PC-9 (cell line): ENCODE data around the gene CCDC33. TPM values are rescaled to one million over a fixed set of nuclear protein-coding genes. Genes with fewer than 3 reads are reported as not detected.

Source experiments
- BruUV-seq: library from RNA; stranded (reverse); fragments of 400-500 nt; replicated peaks from 2 replicates; lab custom pipeline; 2021; lab: Mats Ljungman, UMichigan
- CTCF ChIA-PET: fragments of 300-600 bp; sonication (Branson Sonifier 250); formaldehyde crosslinking; loops from one replicate; lab custom pipeline; 2022; ENCODE audit warnings: antibody characterized with exemption; lab: Charles Lee
- POLR2A ChIA-PET: fragments of 300-600 bp; sonication (Branson Sonifier 250); formaldehyde crosslinking; loops from one replicate; lab custom pipeline; 2022; ENCODE audit warnings: antibody characterized with exemption; ENCODE audit not compliant: unreplicated experiment; lab: Charles Lee
- DNase-seq, 2 experiments: peaks; one replicate each; pipeline versions ENCODE4 v3.0.0 to v3.0.0-alpha.2; 2015 to 2022; ENCODE audit warnings: mixed read lengths in 1 of 2
- H2AFZ ChIP-seq: fragments of 200-600 bp; sonication (generic); 2 replicates; pipeline ENCODE4 v1.8.1; 2017; ENCODE audit warnings: antibody characterized with exemption
- H3F3A ChIP-seq: fragments of 200-600 bp; sonication (generic); 2 replicates; pipeline ENCODE4 v1.8.1; 2017; ENCODE audit warnings: antibody characterized with exemption, mild to moderate bottlenecking, low read depth; ENCODE audit not compliant: insufficient read depth
- H3K27ac ChIP-seq: fragments of 200-600 bp; sonication (generic); 2 replicates; pipeline ENCODE4 v1.6.1; 2016; ENCODE audit warnings: mixed run types
- H3K27me3 ChIP-seq: fragments of 200-600 bp; sonication (generic); 2 replicates; pipeline ENCODE4 v1.6.1; 2016; ENCODE audit warnings: low read depth, mixed run types; ENCODE audit not compliant: insufficient read depth
- H3K36me3 ChIP-seq: fragments of 200-600 bp; sonication (generic); 2 replicates; pipeline ENCODE4 v1.6.1; 2016; ENCODE audit warnings: low read depth, mixed run types
- H3K4me1 ChIP-seq: fragments of 200-600 bp; sonication (generic); replicated peaks from 2 replicates; pipeline ENCODE4 v1.6.1; 2016; ENCODE audit warnings: mixed run types; ENCODE audit not compliant: insufficient read depth
- H3K4me2 ChIP-seq: fragments of 200-600 bp; sonication (generic); 2 replicates; pipeline ENCODE4 v1.6.1; 2017; ENCODE audit warnings: mixed run types
- H3K4me3 ChIP-seq: fragments of 200-600 bp; sonication (generic); 2 replicates; pipeline ENCODE4 v1.6.1; 2016; ENCODE audit warnings: mixed run types
- H3K79me2 ChIP-seq: fragments of 200-600 bp; sonication (generic); 2 replicates; pipeline ENCODE4 v1.6.1; 2017; ENCODE audit warnings: low read depth, mixed run types
- H3K9me2 ChIP-seq: fragments of 200-600 bp; sonication (generic); 2 replicates; pipeline ENCODE4 v1.8.1; 2017; ENCODE audit warnings: mild to moderate bottlenecking; ENCODE audit not compliant: insufficient read depth
- H3K9me3 ChIP-seq: fragments of 200-600 bp; sonication (generic); 2 replicates; pipeline ENCODE4 v1.8.1; 2016; ENCODE audit warnings: low read depth; ENCODE audit not compliant: insufficient read depth
- H4K20me1 ChIP-seq: fragments of 200-600 bp; sonication (generic); 2 replicates; pipeline ENCODE4 v1.8.1; 2017; ENCODE audit not compliant: insufficient read depth
- EZH2 ChIP-seq: fragments of 200-600 bp; sonication (generic); IDR thresholded peaks from 2 replicates; pipeline ENCODE4 v1.8.0; 2017; ENCODE audit warnings: antibody characterized with exemption, low read depth
- intact Hi-C: fragments of 100-400 bp; cut with micrococcal nuclease; formaldehyde crosslinking; loops from one replicate; pipeline ENCODE4 v1.10.0; 2022; ENCODE audit not compliant: unreplicated experiment
- total RNA-seq: library from RNA; stranded (reverse); gene quantifications from 2 replicates; pipeline ENCODE4 v1.2.3, GENCODE V29; 2021
- TF ChIP-seq, protein P1 (sequence below): fragments of 200-600 bp; sonication (generic); conservative IDR thresholded peaks from 2 replicates; pipeline ENCODE4 v1.6.1; 2017; ENCODE audit warnings: mixed run types, antibody characterized with exemption, mild to moderate bottlenecking, moderate library complexity

Gene CCDC33
- total RNA-seq, 1 experiment from 2014 or later = 7.5 TPM

DNA sequence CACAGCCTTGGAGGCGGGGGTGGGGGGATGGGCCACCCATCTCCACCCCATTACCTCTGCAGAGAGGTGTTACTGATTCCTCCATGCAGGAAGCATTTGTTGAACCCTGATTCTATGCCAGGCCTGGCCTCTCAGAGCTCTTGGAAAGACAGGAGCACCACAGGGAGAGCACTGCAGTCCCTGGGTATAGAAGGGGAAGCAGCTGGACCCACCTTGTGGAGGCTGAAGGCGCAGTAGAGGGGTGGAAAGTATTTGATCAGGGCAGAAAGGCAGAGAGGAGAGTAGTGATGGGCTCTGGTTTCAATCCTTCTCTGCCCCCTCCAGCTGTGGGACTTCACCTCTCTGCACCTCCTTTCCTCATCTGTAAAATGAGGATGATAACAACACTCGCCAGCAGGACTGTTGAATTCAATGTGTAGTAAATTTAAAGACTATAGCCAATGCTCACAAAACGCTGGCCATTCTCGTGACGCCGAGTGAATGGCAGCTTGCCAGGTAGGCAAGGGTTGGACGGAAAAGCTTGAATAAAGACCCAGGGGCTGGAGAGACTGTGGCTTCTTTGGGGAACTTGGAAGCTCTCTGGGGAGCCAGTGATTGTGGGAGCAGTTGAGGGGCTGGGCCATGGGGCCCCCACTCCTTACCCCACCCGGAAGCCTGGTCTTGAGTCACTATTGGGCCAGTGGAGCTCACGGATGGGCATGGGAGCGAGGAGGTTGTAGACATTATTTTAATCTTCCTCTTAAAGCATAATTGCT lies 8.0 kb upstream of the CCDC33 start:
- no peaks in the 10 kb centered on the region for H3K9me2 ChIP-seq
- H4K20me1 ChIP-seq = no peaks in the 10 kb centered on the region
- no peak overlapping the region for H3K27ac ChIP-seq
- no peak overlapping the region for H3K4me3 ChIP-seq
- no peaks in the 10 kb centered on the region for H3K79me2 ChIP-seq
- TF ChIP-seq, protein P1, sequence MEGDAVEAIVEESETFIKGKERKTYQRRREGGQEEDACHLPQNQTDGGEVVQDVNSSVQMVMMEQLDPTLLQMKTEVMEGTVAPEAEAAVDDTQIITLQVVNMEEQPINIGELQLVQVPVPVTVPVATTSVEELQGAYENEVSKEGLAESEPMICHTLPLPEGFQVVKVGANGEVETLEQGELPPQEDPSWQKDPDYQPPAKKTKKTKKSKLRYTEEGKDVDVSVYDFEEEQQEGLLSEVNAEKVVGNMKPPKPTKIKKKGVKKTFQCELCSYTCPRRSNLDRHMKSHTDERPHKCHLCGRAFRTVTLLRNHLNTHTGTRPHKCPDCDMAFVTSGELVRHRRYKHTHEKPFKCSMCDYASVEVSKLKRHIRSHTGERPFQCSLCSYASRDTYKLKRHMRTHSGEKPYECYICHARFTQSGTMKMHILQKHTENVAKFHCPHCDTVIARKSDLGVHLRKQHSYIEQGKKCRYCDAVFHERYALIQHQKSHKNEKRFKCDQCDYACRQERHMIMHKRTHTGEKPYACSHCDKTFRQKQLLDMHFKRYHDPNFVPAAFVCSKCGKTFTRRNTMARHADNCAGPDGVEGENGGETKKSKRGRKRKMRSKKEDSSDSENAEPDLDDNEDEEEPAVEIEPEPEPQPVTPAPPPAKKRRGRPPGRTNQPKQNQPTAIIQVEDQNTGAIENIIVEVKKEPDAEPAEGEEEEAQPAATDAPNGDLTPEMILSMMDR = no peak
- no peak for TF ChIP-seq EZH2
- no TSS peak for BruUV-seq
- H3K4me1 ChIP-seq = 0 out of 2 replicates have a peak, but pooled peaks cover 7% of the 10 kb centered on the region
- DNase-seq = no peak
- H2AFZ ChIP-seq = no peak overlapping the region
- H3K27me3 ChIP-seq = no peaks in the 10 kb centered on the region
- H3K9me3 ChIP-seq = no peaks in the 10 kb centered on the region
- intact Hi-C loops = no loop called here
- ChIA-PET CTCF (no interaction called here), POLR2A (interaction anchor here (0.6 kb wide), 1 partner anchor 1852 kb away, joined by 5 read pairs; the partner anchor contains the start of gene HEXA)
- H3F3A ChIP-seq = no peaks in the 10 kb centered on the region; the same call in 1 of the 2 replicates
- H3K4me2 ChIP-seq = no peak overlapping the region
- H3K36me3 ChIP-seq = no peaks in the 10 kb centered on the region

DNA sequence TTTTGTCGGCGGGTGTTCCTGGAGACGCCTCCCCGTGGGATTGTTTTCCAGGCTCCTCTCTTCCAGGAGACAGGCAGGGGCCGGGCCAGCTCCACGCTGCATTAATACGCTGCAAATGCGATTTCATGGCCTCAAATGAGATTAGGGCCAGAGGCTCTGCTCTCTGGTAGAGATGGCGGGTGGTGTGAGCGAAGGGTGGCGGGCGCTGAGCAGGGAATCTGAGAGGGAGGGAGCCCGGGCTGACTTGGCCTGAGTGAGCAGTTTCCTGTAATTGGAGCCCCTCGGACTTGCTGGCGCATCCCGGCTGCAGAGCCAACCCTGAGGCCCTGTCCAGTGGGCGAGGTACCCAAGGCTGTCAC lies 7.4 kb upstream of the CCDC33 start:
- DNase-seq = no peak
- Histone ChIP-seq H4K20me1 (no peaks in the 10 kb centered on the region), H3K27me3 (no peaks in the 10 kb centered on the region), H2AFZ (no peak overlapping the region), H3K4me3 (no peak overlapping the region), H3K9me3 (no peaks in the 10 kb centered on the region), H3K4me1 (peaks cover 8% of the 10 kb centered on the region; the same call in 1 of the 2 replicates), H3K9me2 (no peaks in the 10 kb centered on the region), H3K79me2 (no peaks in the 10 kb centered on the region), H3K4me2 (no peak overlapping the region), H3K36me3 (no peaks in the 10 kb centered on the region), H3K27ac (no peak overlapping the region), H3F3A (no peaks in the 10 kb centered on the region; the same call in 1 of the 2 replicates)
- CTCF ChIA-PET = no interaction called here
- POLR2A ChIA-PET = no interaction called here
- intact Hi-C loops = no loop called here
- no TSS peak for BruUV-seq
- no peak for TF ChIP-seq EZH2
- TF ChIP-seq, protein P1 = no peak

DNA sequence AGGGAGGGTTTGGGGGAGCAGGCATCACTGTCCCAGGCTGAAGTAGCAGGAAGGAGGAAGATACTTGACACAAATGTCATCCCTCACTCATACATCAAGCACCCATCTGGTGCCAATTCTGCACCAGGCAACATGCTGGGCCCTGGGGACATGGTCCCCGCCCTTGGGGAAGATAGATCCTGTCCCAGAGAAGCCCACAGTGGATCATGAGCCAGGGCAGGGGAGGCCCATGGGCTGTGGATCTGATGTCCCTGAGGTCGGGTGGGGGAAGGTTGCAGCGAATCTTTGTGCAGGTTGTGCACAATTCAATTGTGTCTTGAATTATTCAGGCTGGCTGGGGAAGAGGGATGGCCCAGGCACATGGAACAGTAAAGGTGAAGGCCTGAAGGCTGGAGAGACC lies 6.4 kb upstream of the CCDC33 start:
- intact Hi-C loops = no loop called here
- no peaks in the 10 kb centered on the region for H4K20me1 ChIP-seq
- no peak overlapping the region for H2AFZ ChIP-seq
- no peak for TF ChIP-seq EZH2
- TF ChIP-seq, protein P1 = no peak
- no peak for DNase-seq
- BruUV-seq = no TSS peak
- no peaks in the 10 kb centered on the region; the same call in 1 of the 2 replicates for H3F3A ChIP-seq
- no peaks in the 10 kb centered on the region for H3K36me3 ChIP-seq
- H3K4me3 ChIP-seq = no peak overlapping the region
- no peaks in the 10 kb centered on the region for H3K9me3 ChIP-seq
- POLR2A ChIA-PET = no interaction called here
- no peaks in the 10 kb centered on the region for H3K79me2 ChIP-seq
- H3K27me3 ChIP-seq = no peaks in the 10 kb centered on the region
- no peak overlapping the region for H3K4me2 ChIP-seq
- no peaks in the 10 kb centered on the region for H3K9me2 ChIP-seq
- no peak overlapping the region for H3K27ac ChIP-seq
- peaks cover 8% of the 10 kb centered on the region; the same call in 1 of the 2 replicates for H3K4me1 ChIP-seq
- CTCF ChIA-PET = no interaction called here
